Measurements from ENCODE around the gene GALNS.

Gene GALNS

GRCh38 chr16:88903267-88903666, 46.5 kb upstream of the GALNS start:
- DNase-seq (ENCODE audit: low spot score), result no peak
- H3K4me3 ChIP-seq (ENCODE audit: severe bottlenecking), result no peak overlapping the region
- TF ChIP-seq CTCF (IDR thresholded peaks at IDR 0.05; ENCODE audit: poor library complexity, severe bottlenecking), result no peak
- H3K9me3 ChIP-seq (ENCODE audit: severe bottlenecking), result no peaks in the 10 kb centered on the region
- H3K4me1 ChIP-seq (ENCODE audit: insufficient read depth, poor library complexity, severe bottlenecking), result peaks cover 7% of the 10 kb centered on the region
- ATAC-seq (ENCODE audit: low read depth), result no peak
- no peak overlapping the region for H3K27ac ChIP-seq (ENCODE audit: poor library complexity, severe bottlenecking)
- H3K36me3 ChIP-seq (ENCODE audit: low read depth), result no peaks in the 10 kb centered on the region
- no peaks in the 10 kb centered on the region for H3K27me3 ChIP-seq (ENCODE audit: insufficient read depth, poor library complexity, severe bottlenecking)

- no peak for TF ChIP-seq CTCF (IDR thresholded peaks at IDR 0.05; ENCODE audit: poor library complexity, severe bottlenecking)
- no peak for ATAC-seq (ENCODE audit: low read depth)
- Histone ChIP-seq H3K27me3 (ENCODE audit: insufficient read depth, poor library complexity, severe bottlenecking) (no peaks in the 10 kb centered on the region), H3K27ac (ENCODE audit: poor library complexity, severe bottlenecking) (no peak overlapping the region), H3K4me1 (ENCODE audit: insufficient read depth, poor library complexity, severe bottlenecking) (peaks cover 4% of the 10 kb centered on the region), H3K9me3 (ENCODE audit: severe bottlenecking) (no peaks in the 10 kb centered on the region), H3K4me3 (ENCODE audit: severe bottlenecking) (no peak overlapping the region), H3K36me3 (ENCODE audit: low read depth) (no peaks in the 10 kb centered on the region)
- no peak for DNase-seq (ENCODE audit: low spot score)
These were observed 46.0 kb upstream of the GALNS start for GRCh38 chr16:88902744-88903143.

- Histone ChIP-seq H3K27me3 (ENCODE audit: insufficient read depth, poor library complexity, severe bottlenecking) (no peaks in the 10 kb centered on the region), H3K4me3 (ENCODE audit: severe bottlenecking) (no peak overlapping the region), H3K4me1 (ENCODE audit: insufficient read depth, poor library complexity, severe bottlenecking) (no peaks in the 10 kb centered on the region), H3K27ac (ENCODE audit: poor library complexity, severe bottlenecking) (no peak overlapping the region), H3K36me3 (ENCODE audit: low read depth) (no peaks in the 10 kb centered on the region), H3K9me3 (ENCODE audit: severe bottlenecking) (no peaks in the 10 kb centered on the region)
- DNase-seq (ENCODE audit: low spot score) (no peak), ATAC-seq (ENCODE audit: low read depth) (no peak)
- no peak for TF ChIP-seq CTCF (IDR thresholded peaks at IDR 0.05; ENCODE audit: poor library complexity, severe bottlenecking)
These were observed 45.1 kb upstream of the GALNS start for GRCh38 chr16:88901718-88902337.

GRCh38 chr16:88900662-88901052, 43.9 kb upstream of the GALNS start:
- ATAC-seq (ENCODE audit: low read depth) (no peak; the same call in 2 of the 3 replicates), DNase-seq (ENCODE audit: low spot score) (no peak)
- no peaks in the 10 kb centered on the region for H3K4me1 ChIP-seq (ENCODE audit: insufficient read depth, poor library complexity, severe bottlenecking)
- no peak overlapping the region for H3K27ac ChIP-seq (ENCODE audit: poor library complexity, severe bottlenecking)
- no peaks in the 10 kb centered on the region for H3K27me3 ChIP-seq (ENCODE audit: insufficient read depth, poor library complexity, severe bottlenecking)
- no peaks in the 10 kb centered on the region for H3K36me3 ChIP-seq (ENCODE audit: low read depth)
- H3K9me3 ChIP-seq (ENCODE audit: severe bottlenecking), result no peaks in the 10 kb centered on the region
- H3K4me3 ChIP-seq (ENCODE audit: severe bottlenecking), result no peak overlapping the region
- no peak for TF ChIP-seq CTCF (IDR thresholded peaks at IDR 0.05; ENCODE audit: poor library complexity, severe bottlenecking)

GRCh38 chr16:88899901-88900661, 43.3 kb upstream of the GALNS start:
- no peak overlapping the region for H3K27ac ChIP-seq (ENCODE audit: poor library complexity, severe bottlenecking)
- no peaks in the 10 kb centered on the region for H3K27me3 ChIP-seq (ENCODE audit: insufficient read depth, poor library complexity, severe bottlenecking)
- H3K36me3 ChIP-seq (ENCODE audit: low read depth), result no peaks in the 10 kb centered on the region
- no peaks in the 10 kb centered on the region for H3K4me1 ChIP-seq (ENCODE audit: insufficient read depth, poor library complexity, severe bottlenecking)
- no peak overlapping the region for H3K4me3 ChIP-seq (ENCODE audit: severe bottlenecking)
- H3K9me3 ChIP-seq (ENCODE audit: severe bottlenecking), result no peaks in the 10 kb centered on the region
- DNase-seq (ENCODE audit: low spot score) (no peak), ATAC-seq (ENCODE audit: low read depth) (no peak)
- TF ChIP-seq CTCF (IDR thresholded peaks at IDR 0.05; ENCODE audit: poor library complexity, severe bottlenecking), result no peak
